Measurements from ENCODE around the gene FLT1.

DNA sequence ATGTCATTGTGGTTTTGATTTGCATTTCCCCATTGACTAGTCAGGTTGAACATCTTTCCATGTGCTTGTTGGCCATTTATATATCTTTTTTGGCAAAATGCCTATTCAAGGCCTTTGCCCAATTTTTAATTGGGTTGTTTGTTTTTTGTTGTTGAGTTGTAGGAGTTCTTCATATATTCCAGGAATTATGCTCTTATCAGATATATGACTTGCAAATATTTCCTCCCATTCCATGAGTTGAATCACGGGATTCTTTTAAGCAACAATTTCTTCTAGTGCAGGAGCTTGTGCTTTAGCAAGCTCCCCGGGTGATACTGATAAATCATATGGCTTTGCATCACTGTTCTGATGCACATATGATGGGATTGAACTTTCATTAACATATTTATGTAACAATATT is 47.0 kb upstream of the FLT1 start:
- TF ChIP-seq, protein P1, sequence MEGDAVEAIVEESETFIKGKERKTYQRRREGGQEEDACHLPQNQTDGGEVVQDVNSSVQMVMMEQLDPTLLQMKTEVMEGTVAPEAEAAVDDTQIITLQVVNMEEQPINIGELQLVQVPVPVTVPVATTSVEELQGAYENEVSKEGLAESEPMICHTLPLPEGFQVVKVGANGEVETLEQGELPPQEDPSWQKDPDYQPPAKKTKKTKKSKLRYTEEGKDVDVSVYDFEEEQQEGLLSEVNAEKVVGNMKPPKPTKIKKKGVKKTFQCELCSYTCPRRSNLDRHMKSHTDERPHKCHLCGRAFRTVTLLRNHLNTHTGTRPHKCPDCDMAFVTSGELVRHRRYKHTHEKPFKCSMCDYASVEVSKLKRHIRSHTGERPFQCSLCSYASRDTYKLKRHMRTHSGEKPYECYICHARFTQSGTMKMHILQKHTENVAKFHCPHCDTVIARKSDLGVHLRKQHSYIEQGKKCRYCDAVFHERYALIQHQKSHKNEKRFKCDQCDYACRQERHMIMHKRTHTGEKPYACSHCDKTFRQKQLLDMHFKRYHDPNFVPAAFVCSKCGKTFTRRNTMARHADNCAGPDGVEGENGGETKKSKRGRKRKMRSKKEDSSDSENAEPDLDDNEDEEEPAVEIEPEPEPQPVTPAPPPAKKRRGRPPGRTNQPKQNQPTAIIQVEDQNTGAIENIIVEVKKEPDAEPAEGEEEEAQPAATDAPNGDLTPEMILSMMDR (conservative IDR thresholded peaks at IDR 0.05; ENCODE audit: low read length) = no peak
- TF ChIP-seq EZH2phosphoT487 (IDR thresholded peaks at IDR 0.05; ENCODE audit: borderline replicate concordance, low read depth, low read length) = no peak

Measured in OCI-LY7 (cell line).